Left lung (tissue), 10 donors: ENCODE data around the gene RNASEH1. TPM values are rescaled to one million over a fixed set of nuclear protein-coding genes. Genes with fewer than 3 reads are reported as not detected.

ENCODE experiments used
- ATAC-seq: fragments of 200-7000 bp; cut with Tn5 transposase; one replicate; pipeline ENCODE4 v1.9.1; 2020; ENCODE audit warnings: moderate library complexity
- DNase-seq, 4 donors: peaks; one replicate each; pipeline ENCODE4 v3.0.0-alpha.2; 2013 to 2020
- H3K27ac ChIP-seq, 2 donors: fragments of 200-600 bp; sonication (generic) in 1 of 2; one replicate each; pipeline versions ENCODE4 v1.5.0 to v1.8.0; 2020 to 2021
- H3K27me3 ChIP-seq, 2 donors: fragments of 200-600 bp; sonication (generic) in 1 of 2; one replicate each; pipeline versions ENCODE4 v1.5.0 to v1.8.0; 2020 to 2021
- H3K36me3 ChIP-seq, 2 donors: fragments of 200-600 bp; sonication (generic) in 1 of 2; one replicate each; pipeline versions ENCODE4 v1.5.0 to v1.8.0; 2020 to 2021
- H3K4me1 ChIP-seq, 2 donors: fragments of 200-600 bp; one replicate each; pipeline ENCODE4 v1.8.0; 2021
- H3K4me3 ChIP-seq, 2 donors: fragments of 200-600 bp; sonication (generic) in 1 of 2; one replicate each; pipeline versions ENCODE4 v1.5.0 to v1.8.0; 2020 to 2021; ENCODE audit warnings: mild to moderate bottlenecking in 1 of 2
- H3K9me3 ChIP-seq, 2 donors: fragments of 200-600 bp; sonication (generic) in 1 of 2; one replicate each; pipeline versions ENCODE4 v1.5.0 to v1.8.0; 2020 to 2021
- intact Hi-C, 2 donors: fragments of 100-400 bp; cut with DNase I; formaldehyde crosslinking; loops; one replicate each; pipeline versions ENCODE4 v1.11.2 to v1.14.2; 2022
- polyA plus RNA-seq, 6 donors: library from polyadenylated mRNA; unstranded; fragments of 120-200 nt; gene quantifications; one replicate each; pipeline ENCODE4 v1.2.1, GENCODE V29; 2013; ENCODE audit not compliant: insufficient read length in 6 of 6
- total RNA-seq, 2 donors: library from RNA; stranded (reverse); fragmentation: NEBNext Ultra II Directional; extraction: Animal tissue kit (Norgen Biotek cat#: 25700); gene quantifications; one replicate each; pipeline ENCODE4 v1.2.1, GENCODE V29; 2021
- TF ChIP-seq, protein P1 (sequence below), 2 donors: fragments of 200-600 bp; sonication (generic) in 1 of 2; IDR thresholded peaks; one replicate each; pipeline versions ENCODE4 v1.5.0 to v1.8.0; 2021; ENCODE audit warnings: antibody characterized with exemption in 2 of 2
- donor health status: DM: no; HTN: yes; CAD: no.
- donor health status: DM: no; HTN: no; CAD: no.

Gene RNASEH1
- total and polyA plus RNA-seq, 8 donors, result 16.1 to 22.8 (median 18.8) TPM

DNA sequence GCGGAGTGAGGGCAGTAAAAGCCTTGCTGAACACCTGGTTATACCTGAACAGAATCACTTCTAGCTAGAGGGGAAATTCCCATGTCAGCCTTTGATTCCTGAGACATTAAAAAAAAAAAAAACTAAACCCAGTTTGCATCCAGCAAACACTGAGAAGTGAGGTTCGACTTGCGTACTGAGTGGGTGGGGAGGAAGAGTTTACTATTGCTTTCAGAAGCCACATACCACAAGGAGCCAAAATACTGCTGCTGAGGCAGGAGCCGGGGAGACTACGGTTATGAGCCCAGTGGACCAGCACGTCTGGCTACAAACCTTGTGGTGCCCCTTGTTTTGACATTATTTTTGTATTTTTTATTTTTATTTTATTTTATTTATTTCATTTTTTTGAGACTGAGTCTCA is 39.4 kb upstream of the RNASEH1 start:
- peak in 1 of 4 donors; percentile 19 for DNase-seq
- Histone ChIP-seq H3K4me3 (no peak overlapping the region), H3K27ac (no peak overlapping the region), H3K4me1 (no peaks in the 10 kb centered on the region), H3K9me3 (no peaks in the 10 kb centered on the region), H3K27me3 (peaks cover 0 to 11% of the 10 kb centered on the region in 2 donors), H3K36me3 (no peaks in the 10 kb centered on the region)
- TF ChIP-seq, protein P1, sequence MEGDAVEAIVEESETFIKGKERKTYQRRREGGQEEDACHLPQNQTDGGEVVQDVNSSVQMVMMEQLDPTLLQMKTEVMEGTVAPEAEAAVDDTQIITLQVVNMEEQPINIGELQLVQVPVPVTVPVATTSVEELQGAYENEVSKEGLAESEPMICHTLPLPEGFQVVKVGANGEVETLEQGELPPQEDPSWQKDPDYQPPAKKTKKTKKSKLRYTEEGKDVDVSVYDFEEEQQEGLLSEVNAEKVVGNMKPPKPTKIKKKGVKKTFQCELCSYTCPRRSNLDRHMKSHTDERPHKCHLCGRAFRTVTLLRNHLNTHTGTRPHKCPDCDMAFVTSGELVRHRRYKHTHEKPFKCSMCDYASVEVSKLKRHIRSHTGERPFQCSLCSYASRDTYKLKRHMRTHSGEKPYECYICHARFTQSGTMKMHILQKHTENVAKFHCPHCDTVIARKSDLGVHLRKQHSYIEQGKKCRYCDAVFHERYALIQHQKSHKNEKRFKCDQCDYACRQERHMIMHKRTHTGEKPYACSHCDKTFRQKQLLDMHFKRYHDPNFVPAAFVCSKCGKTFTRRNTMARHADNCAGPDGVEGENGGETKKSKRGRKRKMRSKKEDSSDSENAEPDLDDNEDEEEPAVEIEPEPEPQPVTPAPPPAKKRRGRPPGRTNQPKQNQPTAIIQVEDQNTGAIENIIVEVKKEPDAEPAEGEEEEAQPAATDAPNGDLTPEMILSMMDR (IDR thresholded peaks at IDR 0.05), result no peak
- intact Hi-C loops, result no loop called here
- ATAC-seq, result no peak

DNA sequence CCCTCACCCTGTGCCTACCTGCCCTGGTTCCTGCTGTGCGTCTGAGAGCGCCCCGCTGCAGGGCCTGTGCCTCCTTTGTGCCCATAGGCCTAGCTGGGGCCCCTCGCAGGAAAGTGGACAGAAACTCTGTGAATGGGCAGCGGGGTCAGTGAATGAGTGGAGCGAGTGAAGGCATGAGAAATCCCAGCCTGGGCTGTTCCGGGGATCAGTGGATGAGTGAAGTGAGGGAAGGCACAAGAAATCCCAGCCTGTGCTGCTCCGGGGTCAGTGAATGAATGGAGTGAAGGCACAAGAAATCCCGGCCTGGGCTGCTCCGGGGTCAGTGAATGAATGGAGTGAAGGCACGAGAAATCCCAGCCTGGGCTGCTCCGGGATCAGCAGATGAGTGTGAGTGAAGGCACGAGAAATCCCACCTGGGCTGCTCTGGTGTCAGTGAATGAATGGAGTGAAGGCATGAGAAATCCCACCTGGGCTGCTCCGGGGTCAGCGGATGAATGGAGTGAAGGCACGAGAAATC is 38.8 kb upstream of the RNASEH1 start:
- DNase-seq (peak in 3 of 4 donors; percentile 23 to 62 (median 38)), ATAC-seq (no peak)
- Histone ChIP-seq H3K27me3 (peaks cover 0 to 11% of the 10 kb centered on the region in 2 donors), H3K27ac (no peak overlapping the region), H3K9me3 (no peaks in the 10 kb centered on the region), H3K4me1 (no peaks in the 10 kb centered on the region), H3K4me3 (no peak overlapping the region), H3K36me3 (no peaks in the 10 kb centered on the region)
- intact Hi-C loops, result no loop called here
- TF ChIP-seq, protein P1 (IDR thresholded peaks at IDR 0.05), result no peak

DNA sequence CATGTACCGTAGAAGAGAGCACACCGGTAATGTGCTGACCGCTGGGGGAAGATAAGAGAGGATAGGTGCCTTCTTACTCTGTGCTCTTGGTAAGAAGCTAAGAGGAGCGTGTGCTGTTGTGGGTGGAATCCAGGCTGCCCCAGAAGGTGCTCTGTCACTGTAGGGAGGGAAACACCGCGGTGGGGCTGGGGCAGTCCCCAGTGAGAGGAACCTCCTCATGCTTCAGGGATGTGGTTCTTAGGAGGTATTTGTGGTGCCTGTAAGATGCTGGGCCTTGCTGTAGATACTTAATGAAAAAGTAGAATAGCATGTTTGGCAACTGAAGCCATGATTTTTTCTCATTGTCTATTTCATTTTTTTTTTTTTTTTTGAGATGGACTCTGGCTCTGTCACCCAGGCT is 37.9 kb upstream of the RNASEH1 start:
- TF ChIP-seq, protein P1 (IDR thresholded peaks at IDR 0.05), result no peak
- H3K27me3 ChIP-seq, result peaks cover 0 to 11% of the 10 kb centered on the region in 2 donors
- no peaks in the 10 kb centered on the region for H3K9me3 ChIP-seq
- no peaks in the 10 kb centered on the region for H3K4me1 ChIP-seq
- ATAC-seq (no peak), DNase-seq (no peak)
- no peaks in the 10 kb centered on the region for H3K36me3 ChIP-seq
- no peak overlapping the region for H3K27ac ChIP-seq
- intact Hi-C loops, result no loop called here
- H3K4me3 ChIP-seq, result no peak overlapping the region

DNA sequence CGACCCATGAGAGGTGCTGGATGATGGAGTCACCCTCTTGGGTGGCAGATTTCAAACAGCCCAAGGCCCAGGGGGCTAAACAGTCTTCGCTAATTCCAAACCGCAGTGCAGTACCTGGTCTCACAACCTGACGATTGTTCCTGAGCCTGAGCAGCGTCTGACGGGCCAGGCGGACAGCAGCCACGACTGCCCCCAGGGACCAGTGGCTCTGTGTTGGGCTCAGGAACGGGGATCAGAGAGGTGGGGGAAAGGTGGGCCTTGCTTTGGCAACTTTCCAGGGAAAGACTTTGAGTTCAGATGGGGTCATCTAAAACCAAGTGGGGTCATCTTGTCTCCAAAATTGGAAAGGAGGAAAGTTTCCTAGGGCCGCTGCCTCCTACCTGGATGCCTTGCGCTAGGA is 37.3 kb upstream of the RNASEH1 start:
- intact Hi-C loops, result no loop called here
- H3K4me1 ChIP-seq, result no peaks in the 10 kb centered on the region
- no peak overlapping the region for H3K4me3 ChIP-seq
- TF ChIP-seq, protein P1 (IDR thresholded peaks at IDR 0.05), result no peak
- no peaks in the 10 kb centered on the region for H3K9me3 ChIP-seq
- peaks cover 0 to 11% of the 10 kb centered on the region in 2 donors for H3K27me3 ChIP-seq
- H3K36me3 ChIP-seq, result no peaks in the 10 kb centered on the region
- H3K27ac ChIP-seq, result no peak overlapping the region
- ATAC-seq (no peak), DNase-seq (no peak)

DNA sequence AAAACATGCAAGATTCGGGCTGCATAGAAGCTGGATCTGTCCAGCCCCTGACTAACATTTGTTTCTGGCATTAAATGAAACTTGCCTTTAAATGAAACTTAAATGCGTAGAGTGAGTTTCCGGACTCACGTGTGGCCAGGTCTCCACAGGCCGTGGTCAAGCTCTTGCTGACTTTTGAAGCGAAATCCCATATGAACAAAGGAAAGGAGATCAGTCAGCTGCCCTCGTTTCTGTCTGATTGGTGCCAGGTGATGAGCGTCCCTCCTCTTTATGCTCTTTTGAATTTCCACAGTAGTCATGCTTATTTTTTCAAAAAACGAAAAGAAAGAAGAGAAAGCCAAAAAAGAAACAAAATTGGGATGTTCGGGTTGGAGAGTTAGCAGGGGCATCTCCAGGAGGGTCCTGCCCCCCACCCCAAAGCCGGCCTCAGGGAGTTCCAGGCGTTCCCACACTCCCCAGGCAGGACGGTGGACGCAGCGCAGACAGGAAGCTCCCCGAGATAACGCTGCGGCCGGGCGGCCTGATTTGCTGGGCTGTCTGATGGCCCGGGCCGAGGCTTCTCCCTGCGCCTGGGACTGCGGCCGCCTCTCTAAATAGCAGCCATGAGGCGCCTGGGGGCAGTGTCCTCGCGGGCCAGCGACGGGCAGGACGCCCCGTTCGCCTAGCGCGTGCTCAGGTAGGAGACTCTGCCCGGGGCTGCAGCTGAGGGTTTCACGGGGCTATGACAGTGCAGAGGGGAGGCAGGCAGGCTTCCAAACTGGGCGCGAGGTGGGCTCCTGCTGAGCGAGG is 36.6 kb upstream of the RNASEH1 start, which contains the start of gene COLEC11:
TSS of gene COLEC11 (plus strand) at position 620 of the 789 bp plus-strand sequence. CDS start 9,229 bp downstream, outside the sequence.
- Histone ChIP-seq H3K36me3 (no peaks in the 10 kb centered on the region), H3K27ac (no peak within 1 kb of the TSS), H3K9me3 (no peaks in the 10 kb centered on the region), H3K4me3 (no peak within 1 kb of the TSS), H3K27me3 (peaks cover 0 to 11% of the 10 kb centered on the region in 2 donors), H3K4me1 (no peaks in the 10 kb centered on the region)
- peak in 2 of 4 donors; percentile 27 to 56 for DNase-seq
- intact Hi-C loops, result no loop called here
- ATAC-seq, result peak; percentile 62
- TF ChIP-seq, protein P1 (IDR thresholded peaks at IDR 0.05), result no peak
